Mucosa of gallbladder (tissue), 1 donor: ENCODE measurements around the gene ZXDB. TPM values are rescaled to one million over a fixed set of nuclear protein-coding genes. Genes with fewer than 3 reads are reported as not detected.
"Not testable (repeated sequence)": the region's sequence is repeated elsewhere in the genome, so short reads cannot be mapped to it uniquely, and the experiment has no call there.

Source experiments
- DNase-seq: peaks from one replicate; pipeline ENCODE4 v3.0.0-alpha.2; 2020; ENCODE audit warnings: low spot score
- total RNA-seq: library from RNA; stranded (reverse); gene quantifications from one replicate; pipeline ENCODE4 v1.2.1, GENCODE V29; 2021
- donor health status: DM: no; HTN: no; CAD: no.

ZXDB gene
- 9.5 TPM for total RNA-seq

DNA sequence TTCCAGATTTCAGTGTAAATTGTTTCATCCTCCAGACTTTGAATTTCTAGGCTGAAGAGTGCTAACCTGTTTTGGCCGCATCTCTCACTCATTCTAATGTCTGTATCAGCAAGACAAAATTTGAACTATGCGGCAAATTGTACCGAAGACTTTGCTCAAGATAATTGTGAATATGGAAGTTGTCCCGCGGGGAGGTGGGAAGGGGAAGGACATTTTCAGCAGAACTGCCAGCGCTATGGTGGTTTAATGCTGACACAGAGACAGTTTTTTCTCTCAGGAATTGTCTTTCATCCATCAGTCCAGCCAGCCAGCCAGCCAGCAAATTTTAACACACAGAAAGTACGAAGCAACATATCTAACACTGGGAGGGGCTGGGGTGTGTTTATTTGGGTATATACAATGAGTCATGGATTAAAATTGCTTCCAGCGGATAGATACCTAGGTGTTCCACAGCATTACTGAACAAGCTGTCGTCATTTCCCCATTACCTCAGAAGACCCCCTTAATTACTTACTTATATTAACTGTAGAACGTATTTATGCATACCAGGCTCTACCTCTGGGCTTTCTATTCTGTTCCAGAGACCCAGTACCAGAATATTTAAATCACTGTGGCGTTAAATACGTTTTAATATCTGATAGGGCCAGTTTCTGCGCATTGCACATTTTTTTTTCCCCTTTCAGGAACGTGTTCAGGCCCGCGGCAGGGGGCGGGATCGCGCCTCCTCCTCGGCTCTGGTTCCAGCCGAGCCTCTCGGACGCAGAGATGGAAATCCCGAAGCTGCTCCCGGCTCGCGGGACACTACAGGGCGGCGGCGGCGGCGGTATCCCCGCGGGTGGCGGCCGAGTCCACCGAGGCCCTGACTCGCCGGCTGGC, at the start of gene ZXDB:
Gene ZXDB (plus strand): TSS at position 728 of the 876 bp plus-strand sequence. CDS start 38 bp downstream, at position 766.
- DNase-seq, result not testable (repeated sequence)

DNA sequence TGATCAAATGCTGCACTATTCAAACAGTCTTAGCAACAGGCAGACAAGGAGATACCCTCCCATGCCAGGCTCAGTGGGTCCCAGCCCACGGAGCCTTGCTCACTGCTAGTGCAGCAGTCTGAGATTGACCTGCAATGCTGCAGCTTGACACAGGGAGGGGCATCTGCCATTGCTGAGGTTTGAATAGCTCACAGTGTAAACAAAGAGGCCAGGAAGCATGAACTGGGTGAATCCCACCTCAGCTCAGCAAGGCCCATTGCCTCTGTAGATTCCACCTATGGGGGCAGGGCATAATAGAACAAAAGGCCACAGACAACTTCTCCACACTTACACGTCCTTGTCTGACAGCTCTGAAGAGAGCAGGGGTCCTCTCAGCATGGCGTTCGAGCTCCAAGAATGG, 26.6 kb upstream of the ZXDB start:
- no peak for DNase-seq

DNA sequence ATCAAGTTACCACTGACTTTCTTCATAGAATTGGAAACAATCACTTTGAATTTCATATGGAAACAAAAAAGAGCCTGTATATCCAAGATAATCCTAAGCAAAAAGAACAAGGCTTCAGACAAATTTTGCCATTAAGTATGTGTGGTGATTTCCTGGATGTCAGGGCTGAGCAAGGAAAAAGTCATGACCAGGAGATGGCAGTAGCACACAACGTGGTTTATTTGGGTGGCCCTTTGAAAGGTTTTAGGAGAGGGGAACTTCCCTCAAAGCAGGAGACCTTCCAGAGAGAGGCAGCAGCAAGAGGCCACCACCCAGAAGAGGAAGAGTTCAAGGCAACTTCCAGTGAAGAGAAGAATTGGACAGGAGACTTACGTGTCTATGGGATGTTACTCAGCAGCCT, 18.1 kb upstream of the ZXDB start:
- DNase-seq, result no peak

DNA sequence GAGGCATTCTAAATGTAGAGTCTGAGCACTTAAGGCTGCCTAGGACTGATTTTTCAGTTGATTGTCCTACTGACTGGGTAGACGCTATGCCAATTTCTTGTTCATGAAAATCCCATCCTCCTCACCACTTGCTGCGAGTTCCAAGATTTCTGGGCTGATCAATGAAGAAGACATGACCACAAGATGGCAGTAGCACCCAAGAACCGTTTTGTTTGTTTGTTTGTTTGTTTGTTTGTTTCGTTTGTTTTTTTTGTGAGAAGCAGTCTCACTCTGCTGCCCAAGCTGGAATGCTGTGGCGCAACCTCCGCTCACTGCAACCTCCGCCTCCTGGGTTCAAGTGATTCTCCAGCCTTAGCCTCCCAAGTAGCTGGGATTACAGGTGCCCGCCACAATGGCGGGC, 8.9 kb upstream of the ZXDB start:
- not testable (repeated sequence) for DNase-seq

DNA sequence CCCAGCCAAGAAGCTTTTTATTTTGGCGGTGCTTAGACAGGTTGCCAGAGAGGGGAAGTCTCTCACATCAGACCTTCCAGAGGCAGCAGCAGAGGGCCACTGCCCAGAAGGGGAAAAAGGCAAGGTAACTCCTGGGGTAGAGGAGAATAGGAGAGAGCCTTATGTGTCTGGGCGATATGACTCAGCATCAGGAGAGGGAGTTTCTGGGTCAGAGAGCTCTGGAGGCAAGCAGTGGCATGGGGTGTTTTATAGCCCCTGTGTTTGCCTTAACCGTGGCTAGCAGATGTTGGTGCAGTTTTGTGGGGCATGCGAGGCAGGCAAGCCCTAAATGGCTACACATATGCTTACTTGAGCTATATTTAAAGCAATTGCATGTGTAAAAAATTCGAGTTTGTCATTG, 8.3 kb upstream of the ZXDB start:
- no peak for DNase-seq

DNA sequence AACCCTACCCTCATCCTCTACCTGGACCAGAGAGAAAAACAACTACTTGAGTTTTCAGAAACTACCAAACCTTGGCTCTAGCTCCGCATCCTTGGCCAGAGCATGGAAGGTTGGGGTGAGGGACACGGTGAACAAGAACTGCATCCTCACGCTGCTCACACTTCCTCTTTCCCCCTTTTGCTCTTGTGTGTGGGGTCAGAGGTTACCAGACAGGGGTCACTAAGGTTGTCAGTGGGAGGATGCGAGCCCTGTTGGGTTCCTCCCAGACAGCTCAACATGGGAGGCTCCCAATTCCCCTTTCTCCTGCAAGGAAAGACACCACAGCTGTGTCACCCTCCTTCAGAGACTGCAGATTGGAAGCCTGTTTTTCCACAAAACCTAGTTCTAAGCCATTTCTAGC, 5.5 kb upstream of the ZXDB start:
- no peak for DNase-seq

DNA sequence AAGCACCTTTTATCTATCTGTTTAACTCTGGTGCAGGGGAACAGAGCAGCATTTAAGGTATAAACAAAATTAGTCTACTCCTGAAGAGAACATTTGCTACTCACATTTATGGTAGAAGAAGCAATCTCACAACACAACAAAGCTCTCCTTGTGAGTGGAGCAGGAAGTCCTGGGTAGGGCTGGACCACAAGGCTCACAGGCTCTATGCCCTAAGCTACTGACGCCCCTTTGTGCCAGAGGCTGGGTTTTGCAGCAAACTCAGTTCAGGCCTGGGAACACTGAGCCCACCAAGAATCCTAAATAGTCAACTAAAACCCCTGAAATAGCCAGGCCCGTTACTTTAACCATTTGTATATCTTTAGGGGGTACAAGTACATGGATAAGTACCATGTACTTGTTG, 4.7 kb upstream of the ZXDB start:
- DNase-seq, result no peak

DNA sequence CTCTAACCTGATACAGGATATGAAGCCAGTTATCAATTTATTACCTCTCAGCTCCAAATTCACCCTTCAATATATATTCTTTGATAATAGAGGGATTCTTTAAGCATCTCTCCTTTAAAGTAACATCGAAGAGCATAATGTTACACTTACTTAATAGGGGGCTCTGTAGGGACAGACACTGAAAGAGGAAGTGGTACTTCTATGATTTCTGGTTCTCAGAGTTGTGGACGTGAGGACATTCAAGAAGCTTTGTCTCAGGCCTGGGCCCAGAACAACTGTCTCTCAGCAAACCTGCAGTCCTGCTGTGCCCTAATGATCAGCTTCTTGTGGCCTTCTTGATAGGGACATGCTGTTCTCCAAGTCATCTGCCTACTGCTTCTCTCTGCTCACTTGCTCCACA, 4.2 kb upstream of the ZXDB start:
- no peak for DNase-seq

DNA sequence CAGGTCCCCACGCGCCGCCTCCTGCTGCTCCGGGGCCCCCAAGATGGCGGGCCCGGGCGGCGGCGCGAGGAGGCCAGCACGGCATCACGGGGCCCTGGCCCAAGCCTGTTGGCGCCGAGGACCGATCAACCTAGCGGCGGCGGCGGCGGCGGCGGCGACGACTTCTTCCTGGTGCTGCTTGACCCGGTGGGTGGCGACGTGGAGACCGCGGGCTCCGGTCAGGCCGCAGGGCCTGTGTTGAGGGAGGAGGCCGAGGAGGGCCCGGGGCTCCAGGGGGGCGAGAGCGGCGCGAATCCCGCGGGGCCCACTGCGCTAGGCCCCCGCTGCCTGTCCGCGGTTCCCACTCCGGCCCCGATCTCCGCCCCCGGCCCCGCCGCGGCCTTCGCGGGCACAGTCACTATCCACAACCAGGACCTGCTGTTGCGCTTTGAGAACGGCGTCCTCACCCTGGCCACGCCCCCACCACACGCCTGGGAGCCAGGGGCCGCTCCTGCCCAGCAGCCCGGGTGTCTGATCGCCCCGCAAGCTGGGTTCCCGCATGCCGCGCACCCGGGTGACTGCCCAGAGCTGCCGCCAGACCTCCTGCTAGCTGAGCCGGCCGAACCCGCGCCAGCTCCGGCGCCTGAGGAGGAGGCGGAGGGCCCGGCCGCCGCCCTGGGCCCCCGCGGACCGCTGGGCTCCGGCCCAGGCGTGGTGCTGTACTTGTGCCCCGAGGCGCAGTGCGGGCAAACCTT, 516 bp downstream of the ZXDB start:
- DNase-seq, result not testable (repeated sequence)

DNA sequence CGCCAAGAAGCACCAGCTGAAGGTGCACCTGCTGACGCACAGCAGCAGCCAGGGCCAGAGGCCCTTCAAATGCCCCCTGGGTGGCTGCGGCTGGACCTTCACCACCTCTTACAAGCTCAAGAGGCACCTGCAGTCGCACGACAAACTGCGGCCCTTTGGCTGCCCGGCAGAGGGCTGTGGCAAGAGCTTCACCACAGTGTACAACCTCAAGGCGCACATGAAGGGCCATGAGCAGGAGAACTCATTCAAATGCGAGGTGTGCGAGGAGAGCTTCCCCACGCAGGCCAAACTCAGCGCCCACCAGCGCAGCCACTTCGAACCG, 1.0 kb downstream of the ZXDB start:
- DNase-seq, result peak; percentile 21

DNA sequence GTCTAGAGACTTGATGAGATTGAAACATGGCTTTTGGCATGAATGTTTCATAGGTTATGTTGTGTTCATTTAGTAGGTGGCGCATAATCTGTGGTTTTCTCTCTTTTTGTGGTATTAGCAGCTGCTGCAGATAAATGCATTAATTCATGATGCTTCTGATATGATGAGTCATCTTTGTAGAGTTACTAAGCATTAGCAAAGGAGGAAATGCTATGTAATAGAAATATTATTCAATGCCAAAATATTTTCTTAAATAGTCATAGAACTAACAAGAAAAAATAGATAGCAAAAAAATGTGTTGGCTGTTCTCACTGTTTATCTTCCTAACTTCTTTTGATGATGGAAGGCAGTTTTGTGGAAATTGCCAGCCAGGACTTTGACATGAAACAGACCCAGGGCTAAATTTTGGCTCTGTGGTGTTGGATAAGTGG, 3.6 kb downstream of the ZXDB start:
- no peak for DNase-seq

DNA sequence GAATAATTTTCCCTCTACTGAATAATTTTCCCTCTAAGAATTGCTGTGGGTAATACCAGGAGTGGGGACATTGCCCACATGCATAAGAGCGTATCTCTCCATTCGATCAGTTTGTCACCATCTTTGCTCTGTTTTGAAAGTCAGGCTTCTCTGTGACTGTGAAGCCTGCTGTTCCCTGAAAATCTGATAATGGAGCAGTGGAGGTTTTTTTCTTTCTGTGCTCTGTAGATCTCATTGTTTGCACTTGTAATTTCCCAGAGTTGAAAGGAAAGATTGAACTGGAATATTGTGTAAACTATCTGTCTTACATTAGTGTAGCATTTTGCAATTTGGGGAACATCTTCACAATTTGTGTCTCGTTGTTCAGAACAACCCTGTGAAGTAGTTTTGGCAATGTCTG, 4.3 kb downstream of the ZXDB start:
- no peak for DNase-seq

DNA sequence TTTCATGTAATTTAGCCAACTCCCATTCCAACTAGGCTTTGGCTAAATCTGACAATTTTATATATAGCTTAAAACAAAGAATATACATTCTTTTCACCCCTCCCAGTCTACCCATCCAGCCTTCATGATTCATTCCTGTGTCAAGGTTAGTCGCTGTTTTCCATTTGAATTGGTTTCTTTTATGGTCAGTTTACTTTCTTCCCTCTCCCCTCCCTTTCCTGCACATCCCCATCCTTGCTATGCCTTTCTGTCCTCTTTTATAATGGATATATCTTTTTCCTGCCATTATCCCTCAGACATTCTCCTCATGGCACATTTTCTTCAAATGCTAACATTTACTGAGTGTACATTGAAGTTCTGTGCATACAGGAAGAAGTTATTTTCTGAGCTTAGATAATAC, 4.7 kb downstream of the ZXDB start:
- DNase-seq, result no peak

DNA sequence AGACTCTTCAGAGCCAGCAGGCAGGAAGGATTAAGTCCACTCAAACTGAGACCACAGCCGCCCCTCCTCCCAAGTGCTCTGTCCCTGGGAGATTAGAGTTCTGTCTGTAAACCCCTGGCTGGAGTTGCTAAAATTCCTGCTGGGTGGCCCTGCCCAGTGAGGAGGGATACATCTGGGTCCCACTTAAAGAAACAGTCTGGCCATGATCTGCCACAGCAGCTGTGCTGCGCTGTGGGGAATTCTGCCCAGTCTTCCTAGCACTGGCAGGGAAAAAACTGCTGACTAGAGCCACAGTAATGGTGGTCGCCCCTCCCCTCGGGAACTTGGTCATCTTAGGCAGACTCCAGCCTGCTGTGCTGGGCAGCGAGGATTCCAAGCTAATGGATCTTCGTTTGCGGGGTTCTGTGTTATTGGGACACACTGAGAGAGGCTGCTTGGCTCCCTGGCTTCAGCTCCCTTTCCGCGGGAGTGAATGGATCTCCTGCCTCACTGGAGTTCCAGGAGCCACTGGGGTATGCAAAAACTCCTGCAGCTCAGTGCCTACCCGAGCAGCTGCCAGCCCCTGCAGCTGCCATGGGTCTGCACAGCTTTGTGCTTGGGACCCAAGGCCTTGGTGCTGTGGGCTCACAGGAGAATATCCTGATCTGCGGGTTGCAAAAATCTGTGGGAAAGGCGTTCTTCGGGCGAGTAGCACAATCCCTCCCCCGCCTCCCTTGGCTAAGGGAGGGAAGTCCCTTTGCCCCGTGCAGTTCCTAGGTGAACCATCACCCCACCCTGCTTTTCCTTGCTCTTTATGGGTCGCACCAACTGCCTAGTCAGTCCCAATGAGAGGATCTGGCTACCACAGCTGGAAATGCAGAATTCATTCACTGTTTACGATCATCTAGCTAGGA, 15.7 kb downstream of the ZXDB start:
- no peak for DNase-seq

DNA sequence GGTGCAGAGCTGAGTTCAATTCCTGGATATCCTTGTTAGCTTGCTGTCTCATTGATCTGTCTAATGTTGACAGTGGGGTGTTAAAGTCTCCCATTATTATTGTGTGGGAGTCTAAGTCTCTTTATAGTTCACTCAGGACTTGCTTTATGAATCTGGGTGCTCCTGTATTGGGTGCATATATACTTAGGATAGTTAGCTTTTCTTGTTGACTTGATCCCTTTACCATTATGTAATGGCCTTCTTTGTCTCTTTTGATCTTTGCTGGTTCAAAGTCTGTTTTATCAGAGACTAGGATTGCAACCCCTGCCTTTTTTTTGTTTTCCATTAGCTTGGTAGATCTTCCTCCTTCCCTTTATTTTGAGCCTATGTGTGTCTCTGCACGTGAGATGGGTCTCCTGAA, 21.5 kb downstream of the ZXDB start:
- not testable (repeated sequence) for DNase-seq

DNA sequence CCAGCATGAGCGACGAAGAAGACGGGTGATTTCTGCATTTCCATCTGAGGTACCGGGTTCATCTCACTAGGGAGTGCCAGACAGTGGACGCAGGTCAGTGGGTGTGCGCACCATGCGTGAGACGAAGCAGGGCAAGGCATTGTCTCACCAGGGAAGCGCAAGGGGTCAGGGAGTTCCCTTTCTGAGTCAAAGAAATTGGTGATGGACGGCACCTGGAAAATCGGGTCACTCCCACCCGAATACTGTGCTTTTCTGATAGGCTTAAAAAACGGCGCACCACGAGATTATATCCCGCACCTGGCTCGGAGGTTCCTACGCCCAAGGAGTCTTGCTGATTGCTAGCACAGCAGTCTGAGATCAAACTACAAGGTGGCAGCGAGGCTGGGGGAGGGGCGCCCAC, 37.6 kb downstream of the ZXDB start:
- not testable (repeated sequence) for DNase-seq

DNA sequence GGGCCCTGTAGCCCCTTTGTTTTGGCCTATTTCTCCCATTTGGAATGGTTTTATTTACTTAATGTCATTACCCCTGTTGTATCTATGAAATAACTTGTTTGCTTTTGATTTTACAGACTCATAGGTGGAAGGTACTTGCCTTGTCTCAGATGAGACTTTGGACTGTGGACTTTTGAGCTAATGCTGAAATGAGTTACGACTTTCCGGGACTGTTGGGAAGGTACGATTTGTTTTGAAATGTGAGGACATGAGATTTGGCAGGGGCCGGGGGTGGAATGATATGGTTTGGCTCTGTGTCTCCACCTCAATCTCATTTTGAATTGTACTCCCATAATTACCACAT, 48.8 kb downstream of the ZXDB start:
- DNase-seq, result no peak

DNA sequence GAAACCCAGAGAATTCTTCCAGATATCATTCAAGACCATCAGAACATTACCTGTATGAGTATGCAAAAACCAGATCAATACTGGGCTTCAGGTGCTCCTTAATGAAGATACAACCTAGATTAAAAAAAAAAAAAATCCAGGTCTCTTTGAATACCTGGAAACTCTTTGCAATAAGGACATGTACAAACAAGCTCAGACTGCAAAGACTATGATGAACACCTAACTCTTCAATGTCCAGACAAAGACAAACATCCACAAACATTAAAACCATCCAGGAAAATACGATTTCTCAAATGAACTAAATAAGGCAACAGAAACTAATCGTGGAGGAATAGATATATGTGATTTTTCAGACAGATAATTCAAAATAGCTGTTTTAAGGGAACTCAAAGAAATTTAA, 49.5 kb downstream of the ZXDB start:
- no peak for DNase-seq

DNA sequence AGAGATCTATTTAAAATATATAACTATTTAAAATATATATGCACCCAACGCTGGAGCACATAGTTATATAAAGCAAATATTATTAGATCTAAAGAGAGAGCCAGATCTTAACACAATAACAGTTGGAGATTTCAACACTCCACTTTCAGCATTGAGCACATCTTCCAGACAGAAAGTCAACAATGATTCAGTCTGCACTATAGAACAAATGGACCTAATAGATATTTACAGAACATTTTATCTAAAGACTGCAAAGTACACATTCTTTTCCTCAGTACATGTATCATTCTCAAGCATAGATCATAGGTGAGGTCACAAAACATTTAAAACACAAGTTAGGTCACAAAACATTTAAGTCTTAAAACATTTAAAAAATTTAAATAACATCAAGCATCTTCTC, 51.9 kb downstream of the ZXDB start:
- DNase-seq, result no peak

DNA sequence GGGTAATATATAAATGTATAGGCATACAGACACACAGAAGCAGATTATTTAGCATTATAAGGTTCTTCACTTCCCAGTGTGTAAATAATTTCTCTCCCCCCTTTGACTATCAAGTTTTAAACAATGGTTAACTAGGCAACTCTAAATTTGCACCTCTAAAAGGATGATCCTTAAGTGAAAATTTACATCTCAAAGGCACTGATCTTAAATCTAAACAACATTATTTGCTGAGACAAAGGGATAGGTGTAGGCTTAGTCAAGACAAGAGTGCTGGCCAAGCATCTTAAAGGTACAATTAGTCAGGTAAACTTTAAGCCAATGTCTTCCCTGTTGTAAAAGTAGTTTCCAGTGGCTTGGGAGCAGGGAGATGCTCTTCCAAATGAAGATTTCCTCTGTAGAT, 55.2 kb downstream of the ZXDB start:
- no peak for DNase-seq
